GM21786 (cell line): ENCODE results near the gene GNAZ.
"Not testable (repeated sequence)": the region's sequence is repeated elsewhere in the genome, so short reads cannot be mapped to it uniquely, and the experiment has no call there.

Experiments
- ATAC-seq: cut with Tn5 transposase; IDR thresholded peaks from one replicate; pipeline ENCODE4 v1.9.1; 2021; ENCODE audit not compliant: unreplicated experiment

Gene GNAZ

DNA sequence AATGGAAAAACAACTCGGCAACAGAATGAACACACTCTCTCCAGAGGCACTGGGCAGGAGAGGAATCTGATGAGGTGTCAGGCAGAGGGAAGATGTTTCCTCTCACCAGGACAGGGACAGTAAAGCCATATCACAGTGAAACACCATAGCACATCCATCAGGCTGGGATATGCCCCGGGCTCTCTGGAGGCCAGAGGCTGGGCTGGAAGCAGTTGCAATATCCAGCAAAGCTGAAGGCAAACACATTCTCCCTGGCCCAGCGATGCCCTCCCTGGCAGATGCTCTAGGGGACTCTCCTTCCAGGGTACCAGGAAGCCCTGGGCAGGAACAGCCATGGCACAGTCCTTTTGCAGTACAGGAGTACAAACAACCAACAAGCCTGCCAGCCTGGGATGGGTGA lies 60.4 kb downstream of the GNAZ start:
- no peak for ATAC-seq

DNA sequence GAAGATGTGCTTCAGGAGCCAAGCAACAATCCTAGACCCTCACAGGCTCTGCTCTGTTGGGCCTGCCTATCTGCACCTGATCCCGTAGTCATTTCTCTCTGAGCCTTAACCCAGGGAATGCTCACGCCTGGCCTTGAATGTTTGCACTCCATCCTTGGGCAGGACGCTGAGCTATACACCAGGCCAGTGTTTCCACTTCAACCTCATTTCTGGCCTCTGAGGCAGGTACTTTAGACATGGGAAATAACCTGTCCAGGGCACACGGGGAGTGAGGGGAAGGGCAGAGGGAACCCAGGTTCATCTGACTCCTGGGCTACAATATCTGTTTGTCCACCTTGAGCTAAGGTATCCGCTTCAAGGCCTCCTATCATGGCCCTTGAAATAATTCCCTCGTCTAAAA lies 61.6 kb downstream of the GNAZ start:
- ATAC-seq = no peak

GRCh38 chr22:23132376-23133091 lies 62.2 kb downstream of the GNAZ start:
- no peak for ATAC-seq

- ATAC-seq = no peak
These were observed 63.6 kb downstream of the GNAZ start for GRCh38 chr22:23133922-23134321.

- not testable (repeated sequence) for ATAC-seq
These were observed 66.7 kb downstream of the GNAZ start for GRCh38 chr22:23136991-23137390.

DNA sequence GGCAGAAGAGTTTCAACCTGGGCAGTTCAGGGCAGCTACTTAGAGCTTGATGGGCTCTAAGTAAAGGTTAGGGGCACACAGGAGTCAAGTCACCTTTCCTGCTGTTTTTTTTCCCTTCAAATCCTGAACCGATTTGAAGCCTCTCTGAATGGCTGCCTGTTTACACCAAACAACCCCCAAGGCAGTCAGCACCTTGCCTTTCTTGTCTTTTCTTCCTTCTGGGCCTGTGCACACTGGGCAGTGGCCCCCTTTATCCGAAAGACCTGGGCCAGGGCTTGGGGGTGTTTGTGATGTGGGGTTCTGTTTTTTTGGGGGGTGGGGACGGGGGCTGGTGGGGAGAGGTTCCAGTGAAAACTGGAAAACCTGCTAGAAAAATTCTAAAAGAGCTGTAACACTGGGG lies 67.1 kb downstream of the GNAZ start:
- no peak for ATAC-seq

GRCh38 chr22:23137905-23138561 lies 67.7 kb downstream of the GNAZ start:
- ATAC-seq = no peak

DNA sequence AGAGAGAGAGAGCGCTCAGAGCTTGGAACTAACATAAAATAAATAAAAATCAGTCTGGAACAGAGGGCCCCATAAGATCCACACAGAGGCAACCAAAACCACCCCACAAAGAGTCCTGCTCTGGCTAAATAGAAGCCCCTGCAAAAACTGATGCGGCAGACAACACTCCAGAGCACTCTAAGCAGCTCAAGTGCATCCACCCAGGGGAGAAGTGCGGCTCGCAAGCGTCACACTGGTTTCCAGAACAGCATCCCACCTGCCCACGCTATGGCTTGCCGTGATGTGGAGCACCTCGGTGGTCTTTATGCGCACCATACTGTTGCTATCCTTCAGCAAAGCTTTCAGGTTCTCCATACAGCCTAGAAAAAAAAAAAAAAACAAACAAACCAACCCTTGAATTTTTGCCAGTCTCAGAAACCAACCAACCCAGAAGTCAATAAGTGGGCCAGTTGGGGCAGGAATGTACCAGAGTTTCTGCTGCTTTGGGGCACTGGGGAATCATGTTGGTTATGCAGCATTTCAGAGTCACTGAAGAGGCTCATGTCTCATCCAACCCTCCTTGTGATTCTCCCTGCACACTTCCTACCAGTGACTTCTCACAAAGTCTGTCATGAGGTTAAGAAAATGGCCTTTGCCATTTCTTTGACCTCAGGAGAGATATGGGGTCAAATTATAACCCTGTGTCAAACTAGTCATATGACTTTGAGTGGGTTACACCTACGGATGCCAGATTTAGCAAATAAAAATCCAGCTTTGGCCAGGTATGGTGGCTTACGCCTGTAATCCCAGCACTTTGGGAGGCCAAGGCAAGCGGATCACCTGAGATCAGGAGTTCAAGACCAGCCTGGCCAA lies 68.5 kb downstream of the GNAZ start:
- ATAC-seq = no peak

- no peak for ATAC-seq
These were observed 70.1 kb downstream of the GNAZ start for GRCh38 chr22:23140385-23140784.

DNA sequence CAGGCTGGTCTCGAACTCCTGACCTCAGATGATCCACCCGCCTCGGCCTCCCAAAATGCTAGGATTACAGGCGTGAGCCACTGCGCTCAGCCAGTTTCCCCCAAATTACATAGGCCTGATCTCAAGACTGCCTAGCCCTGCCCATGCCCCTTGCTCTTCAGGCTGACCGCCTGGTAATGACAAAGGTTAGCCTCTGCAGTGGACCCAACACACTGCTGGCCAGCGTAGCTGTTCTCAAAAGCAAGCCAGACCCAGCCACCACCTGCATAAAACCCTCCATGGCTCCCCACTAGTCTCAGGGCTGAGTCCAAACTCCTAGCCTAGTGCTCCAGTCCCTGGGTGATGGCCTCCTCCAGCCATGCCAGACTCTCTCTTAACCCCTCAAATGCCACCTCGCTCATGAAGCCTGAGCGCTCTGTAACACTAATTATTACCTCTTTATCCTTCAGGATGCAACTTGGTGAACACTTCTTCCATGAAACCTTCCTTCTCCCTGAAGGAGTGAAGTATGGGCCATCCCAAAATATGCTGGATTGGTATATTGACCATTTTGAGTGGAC lies 72.3 kb downstream of the GNAZ start:
- no peak for ATAC-seq

DNA sequence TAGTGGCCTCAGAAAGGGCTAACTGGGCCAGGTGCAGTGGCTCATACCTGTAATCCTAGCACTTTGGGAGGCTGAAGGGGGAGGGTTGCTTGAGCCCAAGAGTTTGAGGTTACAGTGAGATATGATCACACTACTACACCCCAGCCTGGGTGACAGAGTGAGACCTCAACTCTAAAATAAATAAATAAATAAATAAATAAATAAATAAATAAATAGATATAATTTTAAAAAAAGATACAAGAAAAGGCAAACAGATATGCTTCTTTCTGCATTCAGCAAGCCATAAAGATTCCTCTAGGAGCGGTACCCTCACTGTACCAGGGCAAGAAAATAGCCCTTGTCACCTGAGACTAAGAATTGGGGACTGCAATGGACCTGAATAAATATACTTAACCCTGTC lies 72.8 kb downstream of the GNAZ start:
- no peak for ATAC-seq

GRCh38 chr22:23144432-23144831 lies 74.1 kb downstream of the GNAZ start:
- no peak for ATAC-seq

GRCh38 chr22:23144932-23145877 lies 74.9 kb downstream of the GNAZ start, which contains the start of gene RAB36:
RAB36 (plus strand) TSS chr22:23145477; CDS start chr22:23146617, 1,140 bp downstream.
- ATAC-seq = no peak

- no peak for ATAC-seq
These were observed 75.7 kb downstream of the GNAZ start for GRCh38 chr22:23145878-23146470.

DNA sequence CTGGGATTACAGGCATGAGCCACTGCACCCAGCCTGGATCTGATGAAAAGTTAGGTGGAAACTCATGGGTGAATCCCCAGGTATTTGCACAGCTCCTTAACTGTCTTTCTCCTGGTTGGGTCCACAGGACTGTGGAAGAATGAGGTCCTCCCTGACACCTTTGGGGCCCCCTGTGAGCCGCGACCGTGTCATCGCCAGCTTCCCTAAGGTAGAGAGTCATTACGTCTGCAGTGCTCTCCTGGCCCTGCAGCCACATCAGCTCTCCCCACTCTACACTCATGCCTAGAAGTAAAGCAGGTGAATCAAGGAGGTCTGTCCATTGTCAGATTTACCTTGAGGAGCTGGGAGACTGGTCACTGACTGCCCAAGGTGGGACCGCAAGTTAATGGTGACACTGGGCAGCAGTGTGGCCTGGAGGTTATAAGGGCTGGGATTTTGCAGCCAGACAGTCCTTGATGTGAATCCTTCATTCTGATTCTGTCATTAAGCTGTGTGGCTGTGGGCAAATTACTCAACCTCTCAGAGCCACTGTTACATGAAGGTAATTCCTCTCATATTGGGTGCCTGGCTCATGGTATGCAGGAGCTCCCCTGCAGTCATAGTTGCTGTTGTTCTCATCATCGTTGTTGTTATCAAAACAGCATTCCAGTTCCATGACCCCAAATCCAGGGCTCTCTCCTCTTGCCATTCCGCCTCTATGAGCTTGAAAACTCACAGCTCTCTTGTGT lies 76.3 kb downstream of the GNAZ start:
- no peak for ATAC-seq

GRCh38 chr22:23147617-23148387 lies 77.5 kb downstream of the GNAZ start:
- ATAC-seq = no peak

DNA sequence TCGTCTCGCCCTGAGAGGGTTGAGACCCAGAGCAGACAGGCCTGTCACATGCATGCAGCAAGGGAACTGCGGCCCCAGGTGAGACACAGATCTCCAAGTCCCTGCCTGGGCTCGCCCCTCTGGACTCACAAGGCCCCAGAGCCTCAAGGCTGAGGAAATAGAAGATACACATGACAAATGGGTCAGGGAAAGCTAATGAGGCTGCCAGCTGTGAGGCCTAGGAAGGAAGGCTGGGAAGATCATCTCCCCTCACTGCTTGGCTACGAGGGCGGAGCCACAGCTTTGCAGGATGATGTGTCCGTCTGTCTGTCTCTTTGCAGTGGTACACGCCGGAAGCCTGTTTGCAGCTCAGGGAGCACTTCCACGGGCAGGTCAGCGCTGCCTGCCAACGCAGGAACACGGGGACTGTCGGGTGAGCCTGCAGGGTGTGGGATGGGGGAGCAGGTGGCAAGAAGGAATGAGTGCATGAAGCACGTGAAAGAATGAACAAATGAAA lies 79.5 kb downstream of the GNAZ start:
- ATAC-seq = no peak

DNA sequence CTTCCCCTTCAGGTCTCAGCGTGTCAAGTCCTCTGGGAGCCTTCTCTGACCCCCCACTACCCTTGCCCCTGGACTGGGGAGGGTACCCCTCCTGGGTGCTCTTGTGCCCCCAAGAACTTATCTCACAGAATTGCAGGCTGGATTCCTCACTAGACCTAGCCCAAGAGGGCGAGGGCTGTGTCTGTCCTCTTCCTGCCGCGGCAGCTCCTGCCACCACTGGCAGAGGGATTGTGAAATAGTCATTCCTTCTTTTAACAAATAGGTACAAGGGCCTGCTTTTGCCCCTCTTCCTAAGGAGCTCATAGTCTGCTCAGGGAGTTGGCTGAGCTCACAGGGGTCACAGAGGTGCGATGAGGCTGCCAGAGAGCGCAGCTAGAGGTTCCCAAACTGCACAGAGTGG lies 80.4 kb downstream of the GNAZ start:
- no peak for ATAC-seq
